SU-DHL-6 (cell line): ENCODE data around the gene ZNF101.

Source experiments
- H2AFZ ChIP-seq: fragments of 200-600 bp; sonication (generic); 2 replicates; pipeline ENCODE4 v1.6.1; 2014; ENCODE audit warnings: low read depth, mild to moderate bottlenecking, moderate library complexity, mixed read lengths, antibody characterized with exemption, low read length; ENCODE audit not compliant: severe bottlenecking
- H3F3A ChIP-seq: fragments of 200-600 bp; shearing (Covaris generic); 2 replicates; pipeline ENCODE4 v1.6.0; 2016; ENCODE audit warnings: antibody characterized with exemption, mild to moderate bottlenecking; ENCODE audit not compliant: insufficient read depth
- H3K27ac ChIP-seq: fragments of 200-600 bp; sonication (generic); 2 replicates; pipeline ENCODE4 v1.5.1; 2016; ENCODE audit warnings: low read depth, mild to moderate bottlenecking, low read length, moderate library complexity, mixed read lengths
- H3K27me3 ChIP-seq: fragments of 200-600 bp; sonication (generic), shearing (Covaris generic); 2 replicates; pipeline ENCODE4 v1.6.0; 2014; ENCODE audit warnings: mild to moderate bottlenecking, low read length
- H3K36me3 ChIP-seq: fragments of 200-600 bp; sonication (generic); 2 replicates; pipeline ENCODE4 v1.6.1; 2014; ENCODE audit warnings: mild to moderate bottlenecking, low read length, mixed read lengths
- H3K4me2 ChIP-seq: fragments of 300-600, 200-600 bp; shearing (Covaris generic), sonication (generic); 2 replicates; pipeline ENCODE4 v1.6.0; 2014; ENCODE audit warnings: low read length, low read depth, mild to moderate bottlenecking; ENCODE audit not compliant: poor library complexity, severe bottlenecking
- H3K4me3 ChIP-seq: fragments of 200-600 bp; sonication (generic); 2 replicates; pipeline ENCODE4 v1.5.1; 2014; ENCODE audit warnings: antibody characterized with exemption, low read length, mild to moderate bottlenecking, mixed read lengths; ENCODE audit not compliant: insufficient read depth, poor library complexity, severe bottlenecking
- H3K79me2 ChIP-seq: fragments of 200-600 bp; sonication (generic); 2 replicates; pipeline ENCODE4 v1.6.1; 2014; ENCODE audit warnings: mild to moderate bottlenecking, low read length, moderate library complexity; ENCODE audit not compliant: insufficient read depth
- H3K9ac ChIP-seq: fragments of 200-600 bp; sonication (generic); 2 replicates; pipeline ENCODE4 v1.7.0; 2014; ENCODE audit warnings: mild to moderate bottlenecking, low read length
- H3K9me2 ChIP-seq: fragments of 200-600 bp; sonication (generic); replicated peaks from 2 replicates; pipeline ENCODE4 v1.6.1; 2014; ENCODE audit warnings: low read length; ENCODE audit not compliant: insufficient read depth
- H3K9me3 ChIP-seq: fragments of 200-600 bp; sonication (generic); 2 replicates; pipeline ENCODE4 v1.6.1; 2014; ENCODE audit warnings: low read length, mixed read lengths; ENCODE audit not compliant: insufficient read depth
- H4K20me1 ChIP-seq: fragments of 200-600 bp; sonication (generic); 2 replicates; pipeline ENCODE4 v1.6.1; 2014; ENCODE audit warnings: low read depth, mild to moderate bottlenecking, antibody characterized with exemption, low read length, moderate library complexity, mixed read lengths
- EZH2phosphoT487 ChIP-seq: fragments of 200-600 bp; sonication (generic), shearing (Covaris generic); conservative IDR thresholded peaks from 2 replicates; pipeline ENCODE4 v1.6.1; 2018; ENCODE audit warnings: mild to moderate bottlenecking, antibody characterized with exemption, low read length, moderate library complexity, mixed read lengths
- TF ChIP-seq, protein P1 (sequence below): fragments of 200-600 bp; sonication (generic); IDR thresholded peaks from one replicate; pipeline ENCODE4 v1.5.1; 2017; ENCODE audit warnings: antibody characterized with exemption, mild to moderate bottlenecking, low read length, moderate library complexity; ENCODE audit not compliant: insufficient read depth, poor library complexity, severe bottlenecking

ZNF101 gene

DNA sequence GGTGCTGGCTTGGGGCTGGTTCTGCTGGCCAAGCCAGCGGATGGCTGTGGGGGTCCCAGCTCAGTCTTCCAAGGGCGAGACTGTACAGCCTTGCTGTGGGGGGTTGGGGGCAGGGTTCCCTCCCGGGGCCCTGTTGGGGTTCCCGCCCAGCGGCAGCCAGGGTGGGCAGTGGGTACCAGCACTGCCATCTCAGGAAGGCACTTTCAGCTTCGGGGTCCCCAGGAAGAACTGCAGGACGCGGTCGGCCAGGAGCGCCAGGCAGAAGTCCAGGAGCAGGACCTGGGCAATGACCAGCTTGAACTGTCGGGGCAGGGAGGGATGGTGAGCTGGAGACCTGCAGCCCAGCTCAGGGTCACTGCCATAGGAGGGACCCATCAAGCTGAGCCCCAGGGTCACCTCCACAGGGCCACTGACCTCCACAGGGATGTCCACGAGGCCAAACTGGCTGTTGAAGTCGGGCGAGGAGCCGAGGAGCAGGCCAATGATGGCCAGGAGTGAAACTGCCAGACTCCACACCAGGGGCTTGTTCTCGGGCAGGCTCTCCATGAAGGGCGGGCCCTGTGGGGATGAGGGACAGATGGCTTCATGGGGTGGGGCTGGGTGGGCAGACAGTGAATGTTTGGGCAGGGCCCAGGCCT, 23.3 kb upstream of the ZNF101 start:
- H2AFZ ChIP-seq, result no peak overlapping the region
- no peak overlapping the region for H3K4me2 ChIP-seq
- H3K79me2 ChIP-seq, result peaks cover 22% of the 10 kb centered on the region
- no peaks in the 10 kb centered on the region for H3K27me3 ChIP-seq
- H3F3A ChIP-seq, result peaks cover 8% of the 10 kb centered on the region
- H4K20me1 ChIP-seq, result no peaks in the 10 kb centered on the region
- H3K4me3 ChIP-seq, result no peak overlapping the region
- no peaks in the 10 kb centered on the region for H3K9me2 ChIP-seq
- no peak overlapping the region for H3K9ac ChIP-seq
- no peak for TF ChIP-seq EZH2phosphoT487
- TF ChIP-seq, protein P1, sequence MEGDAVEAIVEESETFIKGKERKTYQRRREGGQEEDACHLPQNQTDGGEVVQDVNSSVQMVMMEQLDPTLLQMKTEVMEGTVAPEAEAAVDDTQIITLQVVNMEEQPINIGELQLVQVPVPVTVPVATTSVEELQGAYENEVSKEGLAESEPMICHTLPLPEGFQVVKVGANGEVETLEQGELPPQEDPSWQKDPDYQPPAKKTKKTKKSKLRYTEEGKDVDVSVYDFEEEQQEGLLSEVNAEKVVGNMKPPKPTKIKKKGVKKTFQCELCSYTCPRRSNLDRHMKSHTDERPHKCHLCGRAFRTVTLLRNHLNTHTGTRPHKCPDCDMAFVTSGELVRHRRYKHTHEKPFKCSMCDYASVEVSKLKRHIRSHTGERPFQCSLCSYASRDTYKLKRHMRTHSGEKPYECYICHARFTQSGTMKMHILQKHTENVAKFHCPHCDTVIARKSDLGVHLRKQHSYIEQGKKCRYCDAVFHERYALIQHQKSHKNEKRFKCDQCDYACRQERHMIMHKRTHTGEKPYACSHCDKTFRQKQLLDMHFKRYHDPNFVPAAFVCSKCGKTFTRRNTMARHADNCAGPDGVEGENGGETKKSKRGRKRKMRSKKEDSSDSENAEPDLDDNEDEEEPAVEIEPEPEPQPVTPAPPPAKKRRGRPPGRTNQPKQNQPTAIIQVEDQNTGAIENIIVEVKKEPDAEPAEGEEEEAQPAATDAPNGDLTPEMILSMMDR, result no peak
- H3K27ac ChIP-seq, result no peak overlapping the region
- no peaks in the 10 kb centered on the region for H3K36me3 ChIP-seq
- no peaks in the 10 kb centered on the region for H3K9me3 ChIP-seq

GRCh38 chr19:19647037-19647835, 21.4 kb upstream of the ZNF101 start:
- Histone ChIP-seq H3K9me3 (no peaks in the 10 kb centered on the region), H3K27ac (no peak overlapping the region), H3K9me2 (no peaks in the 10 kb centered on the region), H3F3A (peaks cover 8% of the 10 kb centered on the region), H3K79me2 (peaks cover 12% of the 10 kb centered on the region), H2AFZ (no peak overlapping the region), H3K9ac (no peak overlapping the region), H3K36me3 (no peaks in the 10 kb centered on the region), H4K20me1 (no peaks in the 10 kb centered on the region), H3K4me2 (no peak overlapping the region), H3K4me3 (no peak overlapping the region), H3K27me3 (no peaks in the 10 kb centered on the region)
- TF ChIP-seq EZH2phosphoT487, result no peak
- TF ChIP-seq, protein P1, result no peak

- Histone ChIP-seq H3F3A (peaks cover 2% of the 10 kb centered on the region), H3K36me3 (no peaks in the 10 kb centered on the region), H3K27me3 (no peaks in the 10 kb centered on the region), H3K9me2 (no peaks in the 10 kb centered on the region), H3K9me3 (no peaks in the 10 kb centered on the region), H4K20me1 (no peaks in the 10 kb centered on the region), H3K79me2 (no peaks in the 10 kb centered on the region), H3K4me3 (no peak overlapping the region), H3K27ac (no peak overlapping the region), H3K9ac (no peak overlapping the region), H3K4me2 (no peak overlapping the region), H2AFZ (no peak overlapping the region)
- no peak for TF ChIP-seq EZH2phosphoT487
- TF ChIP-seq, protein P1, result no peak
These were observed 19.5 kb upstream of the ZNF101 start for GRCh38 chr19:19649155-19649554.
